Measurements from ENCODE around the gene IER3IP1. TPM values are rescaled to one million over a fixed set of nuclear protein-coding genes. Genes with fewer than 3 reads are reported as not detected.

Gene IER3IP1, protein sequence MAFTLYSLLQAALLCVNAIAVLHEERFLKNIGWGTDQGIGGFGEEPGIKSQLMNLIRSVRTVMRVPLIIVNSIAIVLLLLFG
- 16.6 and 18.8 TPM in 2 replicates for total RNA-seq

DNA sequence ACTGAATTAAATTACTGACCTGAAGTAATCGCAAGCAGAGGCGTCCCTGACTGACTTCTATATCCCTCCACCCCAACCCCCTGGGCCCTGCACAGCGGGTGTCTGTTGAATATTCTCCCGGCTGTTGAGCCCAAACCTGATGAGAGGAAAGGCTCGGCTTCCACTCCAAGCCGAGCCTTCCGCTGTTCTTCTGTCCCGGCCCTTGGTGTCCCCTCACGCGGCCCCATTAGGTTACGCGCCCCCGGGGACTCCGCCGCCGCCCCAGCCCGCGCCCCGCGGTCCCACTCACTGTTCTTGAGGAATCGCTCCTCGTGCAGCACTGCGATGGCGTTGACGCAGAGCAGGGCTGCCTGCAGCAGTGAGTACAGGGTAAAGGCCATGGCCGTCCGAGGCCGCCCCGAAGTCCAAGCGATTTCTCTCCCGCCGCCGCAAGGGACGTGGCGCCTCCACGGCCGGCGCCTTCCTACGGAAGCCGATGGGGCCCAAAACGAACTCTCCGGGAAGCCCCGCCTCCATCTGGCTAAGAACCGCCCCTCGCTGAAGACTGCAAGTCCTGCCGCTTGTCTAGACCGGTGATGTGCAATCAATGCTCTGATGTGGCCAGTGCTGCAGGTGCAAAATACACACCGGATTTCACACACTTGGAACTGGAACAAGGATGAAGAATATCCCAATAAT is at the start of gene IER3IP1:
TSS of gene IER3IP1 (minus strand) at position 467 of the 678 bp plus-strand sequence. CDS start at position 380, 87 bp downstream.

DNA sequence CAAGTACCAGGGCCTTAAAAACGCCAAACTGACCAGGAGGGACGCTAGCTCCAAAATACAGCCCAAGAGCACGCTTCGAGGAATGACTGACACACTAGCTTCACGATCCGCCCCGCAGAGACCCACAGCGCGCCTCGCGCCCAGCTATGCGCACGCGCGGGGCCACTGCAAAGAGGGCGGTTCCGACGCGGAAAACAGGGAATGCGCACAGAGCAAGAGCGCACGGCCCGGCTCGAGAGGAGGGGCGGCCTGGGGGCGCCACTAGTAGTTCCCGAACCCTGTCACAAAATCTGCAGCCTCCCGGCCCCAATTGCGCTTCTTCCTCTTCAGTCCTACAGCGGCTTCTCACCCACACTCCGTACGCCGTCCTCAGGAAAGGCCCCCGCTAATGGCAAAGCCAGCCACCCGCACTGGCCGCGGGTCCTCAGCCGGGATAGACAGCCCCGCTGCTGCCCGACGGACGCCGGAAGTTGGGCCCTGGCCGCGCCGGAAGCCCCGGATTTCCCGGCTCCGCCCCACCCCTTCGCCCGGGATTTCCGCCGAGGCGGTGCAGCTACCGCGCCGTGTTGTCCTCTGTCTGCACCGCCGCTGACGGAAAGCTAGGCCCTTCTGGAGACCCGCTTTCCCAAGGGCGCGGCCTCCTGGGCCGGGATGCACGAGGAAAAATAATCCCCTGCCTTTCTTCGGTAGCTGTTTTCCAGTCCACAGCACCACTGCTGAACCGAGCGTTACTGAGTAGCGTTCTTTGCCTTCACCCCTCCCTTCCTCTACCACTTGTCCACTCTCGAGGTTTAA is 25.9 kb downstream of the IER3IP1 start, which contains the start of gene HDHD2:
TSS of gene HDHD2 (minus strand) at position 472 of the 795 bp plus-strand sequence. CDS start 14,061 bp downstream, outside the sequence.

Small RNA genes within 50 kb of the gene (small RNA-seq; reads per million reads assigned to genes)
- gene AC012254.4, result not detected

Other genes with a start within 250 kb of the IER3IP1 start
- not detected in 2 replicates for gene ELOA2, start 140.7 kb downstream of the IER3IP1 start, total RNA-seq
- 10.5 and 11.0 TPM in 2 replicates for gene HDHD2, start 25.9 kb downstream of the IER3IP1 start, total RNA-seq
- not detected in 2 replicates for gene SKOR2, start 75.3 kb upstream of the IER3IP1 start, total RNA-seq